GM18951 (cell line): ENCODE data around the gene KCNMA1.

Source experiments
- POLR2A ChIP-seq: IDR thresholded peaks from 4 replicates; pipeline ENCODE4 v1.6.1; 2011; ENCODE audit warnings: mild to moderate bottlenecking; ENCODE audit not compliant: insufficient read length, insufficient read depth; ENCODE audit errors: extremely low read depth
- in situ Hi-C: fragments of 300-500 bp; cut with MboI; formaldehyde crosslinking; loops from one replicate; pipeline ENCODE4 v1.12.0; 2022; ENCODE audit warnings: low sequenced_read_pairs, mixed read lengths, inconsistent platforms; ENCODE audit not compliant: unreplicated experiment

Gene KCNMA1

GRCh38 chr10:77263700-77264099 lies 373.9 kb downstream of the KCNMA1 start:
- in situ Hi-C loops: no loop called here
- TF ChIP-seq POLR2A: no peak

- in situ Hi-C loops: no loop called here
- TF ChIP-seq POLR2A: no peak
These were observed 376.5 kb downstream of the KCNMA1 start for GRCh38 chr10:77261146-77261545.

- in situ Hi-C loops: no loop called here
- no peak for TF ChIP-seq POLR2A
These were observed 378.3 kb downstream of the KCNMA1 start for GRCh38 chr10:77259171-77259874.

GRCh38 chr10:77256346-77256745 lies 381.3 kb downstream of the KCNMA1 start:
- in situ Hi-C loops: no loop called here
- TF ChIP-seq POLR2A: no peak

- in situ Hi-C loops: no loop called here
- TF ChIP-seq POLR2A: no peak
These were observed 384.0 kb downstream of the KCNMA1 start for GRCh38 chr10:77253556-77254064.

GRCh38 chr10:77253147-77253545 lies 384.5 kb downstream of the KCNMA1 start:
- TF ChIP-seq POLR2A: no peak
- in situ Hi-C loops: no loop called here

- in situ Hi-C loops: no loop called here
These were observed 385.0 kb downstream of the KCNMA1 start for GRCh38 chr10:77252380-77253146.

GRCh38 chr10:77251297-77252013 lies 386.2 kb downstream of the KCNMA1 start:
- no peak for TF ChIP-seq POLR2A
- in situ Hi-C loops: no loop called here

More at GRCh38 chr10:77252380-77253146, 385.0 kb downstream of the KCNMA1 start:
- TF ChIP-seq POLR2A: no peak

- in situ Hi-C loops: no loop called here
- no peak for TF ChIP-seq POLR2A
These were observed 387.6 kb downstream of the KCNMA1 start for GRCh38 chr10:77249901-77250459.

- TF ChIP-seq POLR2A: no peak
- in situ Hi-C loops: no loop called here
These were observed 389.4 kb downstream of the KCNMA1 start for GRCh38 chr10:77248104-77248790.

GRCh38 chr10:77247031-77247990 lies 390.3 kb downstream of the KCNMA1 start:
- in situ Hi-C loops: no loop called here
- no peak for TF ChIP-seq POLR2A
